ENCODE measurements around the gene CARNS1.

DNA sequence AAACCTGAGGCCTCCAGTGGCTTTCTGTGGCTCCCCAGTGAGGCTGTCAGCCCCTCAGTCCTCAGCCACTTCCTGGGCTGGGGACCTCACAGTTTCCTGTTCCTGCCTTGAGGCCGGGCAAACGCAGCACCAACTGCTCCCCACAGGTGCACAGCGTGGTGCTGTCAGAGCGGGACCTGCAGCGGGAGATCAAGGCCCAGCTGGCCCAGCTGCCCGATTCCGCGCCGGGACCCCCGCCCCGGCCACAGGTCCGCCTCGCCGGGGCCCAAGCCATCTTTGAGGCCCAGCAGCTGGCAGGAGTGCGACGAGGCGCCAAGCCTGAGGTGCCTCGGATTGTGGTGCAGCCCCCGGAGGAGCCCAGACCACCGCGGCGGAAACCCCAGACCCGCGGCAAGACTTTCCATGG lies 6.2 kb upstream of the CARNS1 start:
- TF ChIP-seq, protein P1, sequence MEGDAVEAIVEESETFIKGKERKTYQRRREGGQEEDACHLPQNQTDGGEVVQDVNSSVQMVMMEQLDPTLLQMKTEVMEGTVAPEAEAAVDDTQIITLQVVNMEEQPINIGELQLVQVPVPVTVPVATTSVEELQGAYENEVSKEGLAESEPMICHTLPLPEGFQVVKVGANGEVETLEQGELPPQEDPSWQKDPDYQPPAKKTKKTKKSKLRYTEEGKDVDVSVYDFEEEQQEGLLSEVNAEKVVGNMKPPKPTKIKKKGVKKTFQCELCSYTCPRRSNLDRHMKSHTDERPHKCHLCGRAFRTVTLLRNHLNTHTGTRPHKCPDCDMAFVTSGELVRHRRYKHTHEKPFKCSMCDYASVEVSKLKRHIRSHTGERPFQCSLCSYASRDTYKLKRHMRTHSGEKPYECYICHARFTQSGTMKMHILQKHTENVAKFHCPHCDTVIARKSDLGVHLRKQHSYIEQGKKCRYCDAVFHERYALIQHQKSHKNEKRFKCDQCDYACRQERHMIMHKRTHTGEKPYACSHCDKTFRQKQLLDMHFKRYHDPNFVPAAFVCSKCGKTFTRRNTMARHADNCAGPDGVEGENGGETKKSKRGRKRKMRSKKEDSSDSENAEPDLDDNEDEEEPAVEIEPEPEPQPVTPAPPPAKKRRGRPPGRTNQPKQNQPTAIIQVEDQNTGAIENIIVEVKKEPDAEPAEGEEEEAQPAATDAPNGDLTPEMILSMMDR (IDR thresholded peaks at IDR 0.05; ENCODE audit: insufficient read depth, low read length, poor library complexity, severe bottlenecking): no peak
- TF ChIP-seq EZH2phosphoT487 (conservative IDR thresholded peaks at IDR 0.05; ENCODE audit: low read length): no peak

Measured in SU-DHL-6 (cell line).